CD14-positive monocyte (primary cell): ENCODE measurements around the gene KRT23. TPM values are rescaled to one million over a fixed set of nuclear protein-coding genes. Genes with fewer than 3 reads are reported as not detected.

Experiments used
- DNase-seq, 3 donors: peaks; one replicate each; pipeline ENCODE4 v3.0.0-alpha.2; 2011 to 2022
- H2AFZ ChIP-seq: 2 replicates; pipeline ENCODE4 v1.6.0; 2012; ENCODE audit warnings: mild to moderate bottlenecking, low read depth, low read length, inconsistent platforms; ENCODE audit not compliant: insufficient read depth, poor library complexity, severe bottlenecking
- H3K27ac ChIP-seq, 2 donors: 1 replicate in 1 of 2; 2 replicates in 1 of 2; pipeline ENCODE4 v1.5.1; 2012 to 2013; ENCODE audit warnings: low read length in 2 of 2, control low read depth in 1 of 2, inconsistent platforms in 1 of 2, low read depth in 1 of 2, mild to moderate bottlenecking in 1 of 2
- H3K27me3 ChIP-seq, 2 donors: one replicate each; pipeline versions ENCODE4 v1.6.0 to v1.6.1; 2011 to 2013; ENCODE audit warnings: low read length in 2 of 2; ENCODE audit not compliant: control insufficient read depth in 2 of 2, insufficient read depth in 2 of 2
- H3K36me3 ChIP-seq, 2 donors: replicated peaks in 1 of 2; 1 replicate in 1 of 2; 2 replicates in 1 of 2; pipeline versions ENCODE4 v1.5.1 to v1.6.1; 2012 to 2013; ENCODE audit warnings: low read length in 2 of 2, control low read depth in 1 of 2, inconsistent platforms in 1 of 2, mild to moderate bottlenecking in 1 of 2; ENCODE audit not compliant: insufficient read depth in 2 of 2, control insufficient read depth in 1 of 2
- H3K4me1 ChIP-seq, 2 donors: 1 replicate in 1 of 2; 2 replicates in 1 of 2; pipeline versions ENCODE4 v1.5.1 to v1.6.1; 2012 to 2013; ENCODE audit warnings: low read length in 2 of 2, control low read depth in 1 of 2, inconsistent platforms in 1 of 2, mild to moderate bottlenecking in 1 of 2, moderate library complexity in 1 of 2; ENCODE audit not compliant: insufficient read depth in 2 of 2, control insufficient read depth in 1 of 2
- H3K4me2 ChIP-seq: replicated peaks from 2 replicates; pipeline ENCODE3; 2012; ENCODE audit warnings: low read length, moderate library complexity, mild to moderate bottlenecking; ENCODE audit not compliant: poor library complexity, severe bottlenecking; ENCODE audit errors: extremely low read depth
- H3K4me3 ChIP-seq, 3 experiments: fragments of 200-600 bp in 1 of 3; sonication (generic) in 1 of 3; replicated peaks in 1 of 3; 1 replicate in 2 of 3; 2 replicates in 1 of 3; pipeline ENCODE4 v1.5.1; 2011 to 2013; ENCODE audit warnings: low read length in 3 of 3, mild to moderate bottlenecking in 3 of 3, control low read depth in 2 of 3, low read depth in 2 of 3, inconsistent platforms in 1 of 3, moderate library complexity in 1 of 3
- H3K79me2 ChIP-seq: 2 replicates; pipeline ENCODE4 v1.6.0; 2012; ENCODE audit warnings: mild to moderate bottlenecking, control low read depth, inconsistent platforms, low read length, moderate library complexity; ENCODE audit not compliant: insufficient read depth
- H3K9ac ChIP-seq: 2 replicates; pipeline ENCODE4 v1.6.0; 2017; ENCODE audit warnings: low read length, mild to moderate bottlenecking; ENCODE audit not compliant: insufficient read depth, poor library complexity, severe bottlenecking
- H3K9me3 ChIP-seq, 2 donors: replicated peaks in 1 of 2; 1 replicate in 1 of 2; 2 replicates in 1 of 2; pipeline versions ENCODE4 v1.5.1 to v1.6.1; 2012 to 2013; ENCODE audit warnings: low read length in 2 of 2, control low read depth in 1 of 2; ENCODE audit not compliant: control insufficient read depth in 1 of 2, insufficient read depth in 1 of 2
- H4K20me1 ChIP-seq: 2 replicates; pipeline ENCODE4 v1.6.0; 2012; ENCODE audit warnings: mild to moderate bottlenecking, low read length, control low read depth, moderate library complexity; ENCODE audit not compliant: insufficient read depth
- H3K27ac Mint-ChIP-seq, 7 donors: one replicate each; pipeline ENCODE4 v1.8.0; 2020; ENCODE audit warnings: mild to moderate bottlenecking in 7 of 7, mixed read lengths in 7 of 7, moderate library complexity in 6 of 7, inconsistent platforms in 2 of 7
- H3K27me3 Mint-ChIP-seq, 3 donors: one replicate each; pipeline ENCODE4 v1.8.0; 2021 to 2022; ENCODE audit warnings: low read depth in 3 of 3, mild to moderate bottlenecking in 3 of 3, mixed read lengths in 3 of 3, moderate library complexity in 3 of 3, inconsistent platforms in 1 of 3
- H3K36me3 Mint-ChIP-seq, 2 donors: one replicate each; pipeline ENCODE4 v1.8.0; 2020; ENCODE audit warnings: mixed read lengths in 2 of 2, inconsistent platforms in 1 of 2, mild to moderate bottlenecking in 1 of 2
- H3K4me1 Mint-ChIP-seq: one replicate; pipeline ENCODE4 v1.8.0; 2020; ENCODE audit warnings: mild to moderate bottlenecking, mixed read lengths
- H3K4me3 Mint-ChIP-seq, 2 donors: one replicate each; pipeline ENCODE4 v1.8.0; 2020; ENCODE audit warnings: mild to moderate bottlenecking in 2 of 2, mixed read lengths in 2 of 2, moderate library complexity in 1 of 2
- H3K9me3 Mint-ChIP-seq, 7 donors: one replicate each; pipeline ENCODE4 v1.8.0; 2020 to 2022; ENCODE audit warnings: mixed read lengths in 7 of 7, mild to moderate bottlenecking in 6 of 7, moderate library complexity in 6 of 7, inconsistent platforms in 2 of 7
- CTCF ChIP-seq: fragments of 200-600 bp; IDR thresholded peaks from one replicate; pipeline ENCODE4 v1.8.0; 2022; ENCODE audit warnings: antibody characterized with exemption, mild to moderate bottlenecking
- WGBS: methylation state at CpG from one replicate; pipeline ENCODE4 v1.1.5; 2013; ENCODE audit warnings: missing lambda C conversion rate; ENCODE audit not compliant: insufficient coverage; 5-methylcytosine and 5-hydroxymethylcytosine counted together
- intact Hi-C, 2 donors: fragments of 100-400 bp; cut with micrococcal nuclease; formaldehyde crosslinking; loops; one replicate each; pipeline versions ENCODE4 v1.15.0 to v1.15.1; 2023
- polyA minus RNA-seq: library from RNA; depleted of rRNA, polyadenylated mRNA; stranded (reverse); fragments of >200 nt; gene quantifications from 2 replicates; pipeline ENCODE4 v1.2.3, GENCODE V29; 2012
- polyA plus RNA-seq, 3 donors: library from polyadenylated mRNA; depleted of rRNA in 1 of 3; unstranded in 2 of 3; stranded (reverse) in 1 of 3; fragments of 300-500 nt in 2 of 3; fragments of >200 nt in 1 of 3; fragmentation: Illumina TruSeq in 2 of 3; gene quantifications; 1 replicate in 2 of 3; 2 replicates in 1 of 3; pipeline ENCODE4 v1.2.3, GENCODE V29; 2012 to 2021
- total RNA-seq, 12 experiments: library from RNA in 1 of 12; stranded (reverse) in 1 of 12; fragments of 120-200 nt in 1 of 12; gene quantifications; one replicate each; pipeline ENCODE4 v1.2.4 and lab custom pipeline; 2013 to 2026; ENCODE audit warnings: mixed read lengths in 6 of 12, inconsistent platforms in 1 of 12

KRT23 gene, protein sequence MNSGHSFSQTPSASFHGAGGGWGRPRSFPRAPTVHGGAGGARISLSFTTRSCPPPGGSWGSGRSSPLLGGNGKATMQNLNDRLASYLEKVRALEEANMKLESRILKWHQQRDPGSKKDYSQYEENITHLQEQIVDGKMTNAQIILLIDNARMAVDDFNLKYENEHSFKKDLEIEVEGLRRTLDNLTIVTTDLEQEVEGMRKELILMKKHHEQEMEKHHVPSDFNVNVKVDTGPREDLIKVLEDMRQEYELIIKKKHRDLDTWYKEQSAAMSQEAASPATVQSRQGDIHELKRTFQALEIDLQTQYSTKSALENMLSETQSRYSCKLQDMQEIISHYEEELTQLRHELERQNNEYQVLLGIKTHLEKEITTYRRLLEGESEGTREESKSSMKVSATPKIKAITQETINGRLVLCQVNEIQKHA
- total RNA-seq (2013), result 3.8 TPM
- 1 to 10 TPM; 1.7 to 7.6 (median 3.6) TPM for polyA plus RNA-seq
- polyA minus RNA-seq, result 3.2 and 3.5 TPM in 2 replicates
- total RNA-seq (lab: John Stamatoyannopoulos, UW), result 7.2 to 48.4 (median 12.6) reads per million in 11 experiments

GRCh38 chr17:40937384-40937819, at the start of gene KRT23:
KRT23 (minus strand) TSS chr17:40937646; CDS start chr17:40936603, 1,043 bp downstream.
- H3K4me1 Mint-ChIP-seq, result peaks cover 14% of the 10 kb centered on the region
- peak within 1 kb of the TSS; percentile 9 for H3K4me2 ChIP-seq
- H3K27ac ChIP-seq, result peak within 1 kb of the TSS; percentile 51 to 71
- H3K4me3 Mint-ChIP-seq, result no peak within 1 kb of the TSS
- peak within 1 kb of the TSS; percentile 13 for H3K9ac ChIP-seq
- no peak for TF ChIP-seq CTCF
- H3K36me3 ChIP-seq, result no peaks in the 10 kb centered on the region
- H3K9me3 ChIP-seq, result no peaks in the 10 kb centered on the region
- no peaks in the 10 kb centered on the region for H3K79me2 ChIP-seq
- no peaks in the 10 kb centered on the region for H3K36me3 Mint-ChIP-seq
- H3K9me3 Mint-ChIP-seq, result peaks cover under 1 to 8% (median 2%) of the 10 kb centered on the region in 7 donors
- H2AFZ ChIP-seq, result peak within 1 kb of the TSS; percentile 60
- peak within 1 kb of the TSS; percentile 2 to 82 (median 62) for H3K27ac Mint-ChIP-seq
- H4K20me1 ChIP-seq, result no peaks in the 10 kb centered on the region
- H3K4me1 ChIP-seq, result peaks cover 13 to 17% of the 10 kb centered on the region in 2 donors
- H3K4me3 ChIP-seq, result peak within 1 kb of the TSS in 1 of 3 experiments; percentile 20
- H3K27me3 ChIP-seq, result peaks cover 7 to 12% of the 10 kb centered on the region in 2 donors
- intact Hi-C loops, result no loop called here
- 67% methylated on average over 9 of the region's 9 CpGs for WGBS
- no peak for DNase-seq
- peaks cover 6 to 10% (median 8%) of the 10 kb centered on the region in 3 donors for H3K27me3 Mint-ChIP-seq

DNA sequence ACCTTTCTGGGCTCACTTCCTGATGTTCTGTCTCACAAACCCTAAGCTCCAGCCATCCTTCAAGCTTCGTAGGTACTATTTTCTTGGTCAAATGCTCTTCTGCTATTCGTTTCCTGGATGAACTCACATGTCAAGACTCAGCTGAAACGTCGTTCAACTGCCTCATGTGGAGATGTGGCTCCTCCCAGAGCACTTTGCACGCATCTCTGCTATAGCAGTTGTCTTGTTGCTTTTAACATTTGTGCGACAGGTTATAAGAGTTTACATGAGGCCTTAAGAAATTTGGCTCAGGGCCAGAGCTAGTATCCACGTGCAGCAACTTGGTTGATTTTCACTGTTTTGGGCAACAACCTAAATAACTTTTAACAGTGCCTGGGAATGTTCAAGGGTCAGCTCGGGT, 49.5 kb upstream of the KRT23 start:
- no peaks in the 10 kb centered on the region for H3K9me3 ChIP-seq

More for the DNA sequence above, 49.5 kb upstream of the KRT23 start:
- no peak for TF ChIP-seq CTCF
- no peak overlapping the region for H3K9ac ChIP-seq
- DNase-seq, result no peak
- Mint-ChIP-seq H3K9me3 (peaks cover 0 to 2% (median 0%) of the 10 kb centered on the region in 7 donors), H3K4me3 (no peak overlapping the region), H3K27me3 (peaks cover 7 to 13% (median 9%) of the 10 kb centered on the region in 3 donors), H3K36me3 (no peaks in the 10 kb centered on the region), H3K4me1 (peaks cover 3% of the 10 kb centered on the region), H3K27ac (peak overlapping the region in 1 of 7 donors; percentile 14)
- H3K4me2 ChIP-seq, result no peak overlapping the region
- H3K4me3 ChIP-seq, result no peak overlapping the region
- H3K36me3 ChIP-seq, result no peaks in the 10 kb centered on the region
- H2AFZ ChIP-seq, result no peak overlapping the region
- H4K20me1 ChIP-seq, result no peaks in the 10 kb centered on the region
- H3K4me1 ChIP-seq, result no peaks in the 10 kb centered on the region
- WGBS, result 82% methylated on average over 7 of the region's 8 CpGs
- H3K27me3 ChIP-seq, result peaks cover 0 to 3% of the 10 kb centered on the region in 2 donors
- intact Hi-C loops, result no loop called here
- no peak overlapping the region for H3K27ac ChIP-seq
- H3K79me2 ChIP-seq, result no peaks in the 10 kb centered on the region
